Skin of body (tissue), 2 donors: ENCODE data around the gene IFNG. TPM values are rescaled to one million over a fixed set of nuclear protein-coding genes. Genes with fewer than 3 reads are reported as not detected.
"Not testable (repeated sequence)": the region's sequence is repeated elsewhere in the genome, so short reads cannot be mapped to it uniquely, and the experiment has no call there.

Experiments
- DNase-seq: peaks from one replicate; lab custom pipeline; 2025; lab: John Stamatoyannopoulos, UW
- total RNA-seq: library from RNA; depleted of rRNA; stranded (reverse); fragments of >200 nt; gene quantifications from one replicate; pipeline ENCODE4 v1.2.3, GENCODE V29; 2014

IFNG gene
- 0.20 TPM for total RNA-seq

DNA sequence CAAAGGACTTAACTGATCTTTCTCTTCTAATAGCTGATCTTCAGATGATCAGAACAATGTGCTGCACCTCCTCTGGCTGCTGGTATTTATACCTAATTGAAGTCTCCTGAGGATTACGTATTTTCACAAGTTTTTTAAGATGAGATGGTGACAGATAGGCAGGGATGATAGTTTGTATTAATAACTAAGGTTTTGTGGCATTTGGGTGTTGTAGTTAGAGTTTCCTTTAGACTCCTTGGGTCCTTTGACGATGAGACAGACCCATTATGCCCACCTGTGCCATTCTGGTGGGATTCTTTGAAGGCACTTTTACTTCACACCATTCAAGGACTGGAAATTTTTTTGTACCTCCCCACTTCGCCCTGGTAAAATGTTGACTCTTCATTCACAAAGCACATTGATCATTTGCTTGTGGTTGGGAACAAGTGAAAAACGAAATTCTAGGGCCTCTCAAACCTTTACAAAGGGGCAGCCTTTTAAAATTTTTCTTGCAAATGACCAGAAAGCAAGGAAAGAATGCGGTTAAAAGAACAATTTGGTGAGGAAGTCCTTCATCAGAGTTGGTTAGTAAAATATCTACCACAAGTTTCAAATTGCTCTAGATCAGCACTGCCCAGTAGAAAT is at the start of gene IFNG:
IFNG (minus strand) TSS at position 60 of the 624 bp plus-strand sequence. CDS start 125 bp downstream, outside the sequence.
- no peak for DNase-seq

DNA sequence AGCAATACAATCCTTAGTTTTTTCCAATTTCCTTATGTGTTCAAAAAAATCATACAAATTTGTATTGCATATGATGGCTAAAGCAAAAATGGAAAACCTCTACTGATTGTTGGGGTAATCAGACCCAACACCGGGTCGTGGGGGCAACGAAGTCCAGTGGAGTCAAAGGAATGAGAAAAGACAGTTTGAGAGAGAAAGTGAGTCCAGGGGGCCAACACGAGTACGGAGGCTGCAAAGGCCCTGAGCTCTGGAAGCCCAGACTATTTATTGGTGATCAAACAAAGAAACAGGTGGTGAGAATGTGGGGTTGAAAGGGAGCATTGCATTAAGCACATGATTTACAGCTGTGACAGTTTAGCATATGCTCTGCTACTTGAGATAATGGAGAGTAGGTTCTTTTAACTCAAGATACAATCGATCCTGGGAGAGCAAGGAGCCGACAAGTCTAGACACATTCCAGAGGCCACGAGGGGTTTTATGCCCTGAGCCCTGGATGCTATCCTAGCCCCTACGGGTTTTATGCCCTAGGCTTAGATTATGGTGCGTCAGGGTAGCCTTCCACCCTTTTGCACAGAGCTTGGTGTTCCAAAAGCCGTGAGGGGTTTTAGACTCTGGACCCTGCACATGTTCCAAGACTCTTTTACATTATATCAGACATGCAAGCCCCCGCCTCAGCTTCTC is 49.6 kb upstream of the IFNG start:
- DNase-seq: not testable (repeated sequence)

DNA sequence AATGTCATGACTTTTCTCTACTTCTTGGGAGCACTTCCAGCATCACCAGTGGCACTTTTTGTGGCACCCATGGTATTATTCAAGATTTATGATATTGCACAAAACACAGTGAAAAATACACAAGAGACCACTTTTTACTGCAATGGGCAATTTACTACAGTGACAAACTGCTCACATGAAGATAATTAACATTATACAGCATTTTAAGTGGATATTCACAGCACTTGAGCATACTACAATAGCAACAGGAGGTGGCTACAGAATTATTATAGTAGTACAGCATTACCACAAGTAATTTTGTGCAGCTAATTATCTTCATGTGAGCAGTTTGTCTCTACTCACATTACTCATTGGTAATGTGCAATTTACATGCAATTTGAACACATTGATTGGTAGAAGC is 47.7 kb upstream of the IFNG start:
- DNase-seq: no peak

DNA sequence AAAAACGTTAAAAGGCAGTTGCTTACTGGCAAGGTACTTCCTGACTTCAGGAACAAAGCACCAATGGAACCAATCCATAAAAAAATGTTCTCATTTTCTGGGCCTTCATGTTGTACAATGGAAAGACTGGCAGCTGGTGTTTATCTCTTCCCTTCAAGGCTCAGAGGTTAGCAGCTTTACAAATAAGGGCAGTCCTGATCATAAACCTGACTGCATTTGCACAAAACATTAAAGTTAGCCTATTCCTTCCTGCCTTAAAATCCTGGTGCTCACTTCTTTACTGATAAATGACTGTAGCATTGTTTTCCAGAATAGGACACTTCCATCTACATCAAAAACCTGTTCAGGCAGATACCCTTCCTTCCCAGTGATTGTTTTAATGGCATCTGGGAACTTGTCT is 46.9 kb upstream of the IFNG start:
- no peak for DNase-seq

DNA sequence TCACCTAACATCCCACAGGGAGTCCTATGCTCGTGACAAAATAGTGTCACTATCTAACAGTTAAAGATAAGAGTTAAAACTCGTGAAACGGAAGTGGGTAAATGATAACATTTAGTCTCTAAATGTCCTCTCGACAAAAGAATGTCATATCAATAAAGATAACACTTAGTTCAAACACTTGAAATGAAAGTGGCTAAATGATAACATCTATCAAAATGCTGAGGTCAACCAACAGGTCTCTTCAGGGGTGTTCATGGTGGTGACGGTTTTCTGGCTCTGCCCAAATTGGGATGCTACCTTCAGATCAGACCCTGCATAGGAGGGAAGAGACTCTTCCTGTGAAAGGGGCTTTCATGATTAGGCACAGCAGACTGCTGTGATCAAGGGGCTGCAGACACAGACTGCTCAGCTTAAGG is 43.9 kb upstream of the IFNG start:
- DNase-seq: no peak

DNA sequence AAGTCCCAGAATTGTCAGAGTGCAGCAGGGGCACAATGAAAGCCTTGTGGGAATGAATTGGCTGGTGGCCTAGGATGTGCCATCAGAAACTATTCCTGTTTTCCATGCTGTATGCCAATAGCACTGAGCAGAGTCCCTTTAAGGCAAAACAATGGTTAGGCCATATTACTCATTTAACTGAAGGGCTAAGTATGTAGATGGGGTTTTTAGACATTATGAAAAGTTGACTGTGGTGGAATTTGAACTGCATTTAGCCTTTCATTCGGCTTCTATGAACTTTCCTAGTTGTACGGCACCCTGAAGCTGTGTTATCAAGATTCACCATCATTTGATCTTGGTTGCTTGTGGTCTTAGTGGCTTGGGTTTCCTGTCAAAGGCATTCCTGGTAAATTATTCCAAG is 41.3 kb upstream of the IFNG start:
- no peak for DNase-seq

DNA sequence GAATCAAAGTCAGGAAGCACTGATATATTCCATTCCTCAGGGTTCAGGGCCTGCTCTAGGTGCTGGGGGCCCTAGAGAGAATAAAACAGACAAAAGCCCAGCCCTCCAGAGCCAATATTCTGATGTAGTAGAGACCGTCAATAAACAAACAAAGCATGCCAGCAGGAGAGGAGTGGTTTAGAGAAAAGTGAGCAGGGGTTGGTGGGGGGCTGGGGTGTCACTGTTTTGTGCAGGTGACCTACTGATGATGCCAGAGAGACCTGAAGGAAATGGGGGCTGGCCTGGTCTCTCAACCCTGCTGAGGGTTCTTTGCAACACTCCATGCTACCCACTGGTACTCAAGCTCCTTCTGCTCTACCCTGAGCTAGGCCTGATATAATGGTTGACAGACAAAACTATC is 39.6 kb upstream of the IFNG start:
- no peak for DNase-seq

DNA sequence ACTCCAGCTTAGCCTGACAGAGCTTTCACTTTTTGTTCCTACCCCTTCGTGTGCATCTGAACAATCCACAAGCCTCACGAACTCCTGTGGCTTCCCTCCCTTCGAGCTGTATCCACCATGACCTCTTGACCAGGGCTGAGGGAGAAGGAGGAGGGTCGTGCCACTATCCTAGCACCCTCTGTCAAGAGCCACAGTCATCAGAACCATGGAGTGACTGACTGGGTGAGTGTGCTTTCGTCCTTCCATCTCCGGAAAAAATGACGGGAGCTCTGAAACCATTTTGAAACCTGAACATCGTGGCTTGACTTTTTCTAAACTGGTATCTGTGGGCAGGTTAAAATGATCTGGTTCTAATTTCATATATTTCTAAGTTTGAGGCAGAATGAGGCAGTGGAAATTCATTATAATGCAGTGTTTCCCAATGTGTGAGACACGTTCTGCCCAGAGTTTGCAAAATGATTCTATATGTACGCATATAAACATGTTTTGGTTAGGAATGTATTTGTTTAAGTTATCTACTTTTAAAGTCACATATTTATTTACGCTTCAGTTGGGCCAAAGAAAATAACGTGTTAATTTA is 39.1 kb upstream of the IFNG start:
- DNase-seq: no peak

DNA sequence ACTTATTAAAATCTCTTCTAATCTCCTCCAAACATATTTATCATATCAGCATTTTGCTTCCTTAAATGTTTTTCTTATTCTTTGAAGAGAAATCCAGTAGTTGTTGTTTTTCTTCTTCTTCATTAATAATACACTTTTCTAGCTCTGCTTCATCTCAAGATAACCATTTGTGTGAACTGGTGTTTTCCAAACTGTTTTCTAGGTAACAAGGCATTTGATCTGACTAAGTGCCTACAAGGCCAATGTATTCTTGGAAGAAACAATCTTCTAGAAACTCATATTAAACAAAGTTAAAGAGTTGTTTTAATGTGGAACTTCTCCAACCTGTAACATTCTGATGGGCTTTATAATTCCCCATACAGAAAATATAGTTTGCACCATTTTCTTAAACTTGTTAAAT is 30.8 kb upstream of the IFNG start:
- DNase-seq: no peak

DNA sequence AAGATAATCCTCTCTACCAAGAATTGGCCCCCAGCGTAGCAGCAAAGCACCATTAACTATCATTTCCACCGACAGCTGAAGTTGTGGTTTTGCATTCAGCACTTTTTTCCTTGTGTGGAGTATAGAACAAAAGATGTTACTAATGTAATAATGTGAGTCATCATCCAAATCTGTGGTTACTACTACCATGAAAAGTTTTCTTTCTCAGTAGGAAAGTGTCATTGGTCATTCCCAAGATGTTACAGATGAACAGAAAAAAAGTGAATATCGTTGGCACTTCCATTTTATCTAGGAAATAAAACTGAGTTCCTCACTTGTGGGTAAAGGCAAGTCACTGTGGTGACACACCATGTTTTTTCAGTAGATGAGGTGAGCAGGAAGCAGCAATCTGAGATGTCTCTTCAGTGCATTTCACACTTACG is 30.3 kb upstream of the IFNG start:
- no peak for DNase-seq

DNA sequence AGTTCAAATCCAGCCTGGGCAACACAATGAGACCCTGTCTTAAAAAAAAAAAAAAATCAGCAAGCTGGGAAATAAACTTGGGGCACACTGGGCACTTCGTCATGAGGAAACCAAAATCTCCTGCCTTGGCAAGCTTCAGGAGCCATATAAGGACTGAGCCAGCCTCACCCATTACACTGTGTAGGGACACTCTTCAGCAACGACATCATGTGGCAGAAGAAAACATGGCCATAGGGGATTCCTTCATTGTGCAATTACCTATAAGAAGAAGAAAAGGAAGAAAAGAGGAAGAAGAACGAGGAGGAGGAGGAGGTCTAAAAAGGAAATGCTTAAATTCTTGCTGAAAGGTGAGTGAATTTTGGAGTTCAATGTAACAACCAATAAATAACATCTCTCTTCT is 26.1 kb upstream of the IFNG start:
- no peak for DNase-seq

DNA sequence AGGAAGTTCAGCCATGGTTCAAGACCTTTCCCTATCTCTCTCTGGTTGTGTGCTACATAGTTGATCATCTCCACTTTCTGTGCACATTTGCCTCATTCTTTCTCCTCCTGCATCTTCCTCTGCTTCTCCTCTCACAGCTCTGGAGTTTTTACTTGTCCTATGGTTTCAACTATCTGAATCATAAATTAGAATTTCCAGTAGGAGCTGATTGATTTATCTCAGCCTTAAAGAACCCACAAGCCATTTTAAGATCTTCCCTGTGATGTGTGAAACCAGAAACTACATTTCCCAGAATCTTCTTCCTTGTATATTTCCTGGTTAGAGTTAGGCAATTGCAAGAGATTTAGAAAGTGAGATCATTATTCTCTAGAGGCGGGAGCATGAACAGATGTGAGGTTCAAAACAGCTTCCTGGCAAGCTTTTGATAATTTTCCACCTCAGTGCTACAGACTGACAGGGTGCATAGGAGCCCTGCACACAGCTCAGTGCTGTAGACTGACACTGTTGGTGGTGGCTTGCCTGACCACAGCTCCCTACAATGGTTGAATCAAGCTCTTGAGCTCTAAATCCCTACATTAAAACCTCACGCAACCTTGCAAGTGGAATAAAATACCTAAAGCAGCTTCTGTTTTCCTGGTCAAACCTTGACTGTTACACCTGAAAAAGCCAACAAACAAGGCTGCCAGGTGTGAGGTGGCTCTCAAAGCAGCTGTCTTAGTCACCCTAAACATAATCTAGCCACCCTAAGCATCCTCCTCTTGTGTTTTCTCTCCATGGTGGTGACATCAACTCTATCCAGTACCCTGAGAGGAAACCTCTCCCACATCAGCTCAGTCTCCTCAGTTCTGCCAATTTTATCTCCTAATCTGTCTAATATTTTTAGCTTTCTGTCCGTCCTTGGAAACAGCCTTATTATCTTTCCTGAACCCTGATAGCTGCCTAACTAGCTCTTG is 21.5 kb upstream of the IFNG start:
- DNase-seq: peak; percentile 44

DNA sequence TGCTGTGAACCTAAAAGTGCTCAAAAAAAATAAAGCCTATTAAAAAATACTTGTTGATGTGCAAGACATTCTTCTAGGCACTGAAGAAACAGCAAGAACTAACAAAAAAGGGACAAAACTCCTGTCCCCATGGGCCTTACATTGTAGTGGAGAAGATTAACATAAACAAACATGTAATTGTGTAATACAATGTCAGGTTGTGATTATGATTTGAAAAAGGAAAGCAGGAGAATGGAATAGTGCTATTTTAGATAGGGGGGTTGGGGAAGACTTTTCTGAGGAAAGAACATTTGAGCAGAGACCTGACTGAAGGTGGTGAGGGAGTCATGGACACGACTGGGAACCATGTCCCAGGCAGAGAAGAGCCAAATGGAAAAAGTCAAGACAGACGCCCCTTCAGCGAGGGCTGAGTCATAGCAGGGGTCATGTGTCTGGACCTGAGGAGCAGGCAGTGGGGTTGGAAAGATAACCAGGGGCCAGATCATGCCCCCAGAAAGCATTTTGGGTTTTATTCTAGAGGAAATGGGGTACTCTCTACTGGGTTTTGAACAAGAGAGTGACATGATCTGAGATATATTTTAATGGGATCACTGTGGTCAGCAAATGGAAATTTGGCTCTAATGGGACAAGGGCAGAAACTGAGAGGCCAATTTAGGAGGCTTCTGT is 19.4 kb upstream of the IFNG start:
- DNase-seq: no peak

DNA sequence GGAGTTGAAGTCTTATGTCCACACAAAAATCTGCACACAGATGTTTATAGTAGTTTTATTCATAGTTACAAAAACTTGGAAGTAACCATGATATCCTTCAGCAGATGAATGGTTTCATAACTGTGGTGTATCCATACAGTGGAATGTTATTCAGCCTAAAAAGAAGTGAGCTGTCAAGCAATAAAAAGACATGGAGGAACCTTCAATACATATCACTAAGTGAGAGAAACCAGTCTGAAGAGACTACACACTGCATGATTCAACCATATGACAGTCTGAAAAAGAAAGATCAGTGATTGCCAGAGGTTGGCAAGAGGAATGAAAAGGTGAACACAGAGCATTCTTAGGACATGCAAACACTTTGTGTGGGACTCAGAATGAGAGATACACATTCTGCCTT is 18.6 kb upstream of the IFNG start:
- DNase-seq: no peak

DNA sequence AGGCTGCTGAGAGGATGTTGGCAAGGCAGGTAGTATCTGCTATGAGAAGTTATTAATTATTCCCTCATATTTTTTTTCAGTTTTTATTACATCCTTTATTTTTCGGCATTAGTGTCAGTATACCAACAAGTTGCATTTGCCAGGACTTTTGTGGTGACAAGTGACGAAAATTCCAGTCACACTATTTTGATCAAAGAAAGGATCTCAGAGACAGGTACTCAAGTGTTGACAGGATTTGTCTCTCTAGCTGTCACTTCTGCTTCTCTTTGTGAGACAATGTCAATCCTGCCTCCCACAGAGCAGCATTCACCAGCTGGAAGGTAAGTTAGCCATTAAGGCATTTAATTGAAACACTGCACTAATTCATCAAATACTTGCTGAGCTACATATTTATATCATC is 18.0 kb upstream of the IFNG start:
- no peak for DNase-seq

DNA sequence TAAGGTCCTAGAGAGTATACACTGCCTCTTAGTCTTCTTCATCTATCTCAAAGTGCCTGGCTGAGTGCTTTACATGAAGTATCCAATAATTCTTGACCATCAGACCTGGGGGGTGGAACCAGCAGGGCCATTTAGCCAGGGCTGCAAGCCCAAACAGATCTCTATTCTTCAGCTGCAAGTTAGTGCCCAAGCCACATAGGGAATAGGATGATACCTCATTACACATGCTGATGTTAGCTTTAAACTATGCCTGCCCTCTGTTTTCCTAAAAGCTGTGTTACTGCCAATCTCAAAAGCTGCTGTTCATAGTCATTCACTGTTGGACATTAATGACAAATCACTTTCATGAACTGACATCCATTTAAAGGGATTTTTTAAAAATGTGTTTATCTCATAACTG is 16.7 kb upstream of the IFNG start:
- DNase-seq: no peak

DNA sequence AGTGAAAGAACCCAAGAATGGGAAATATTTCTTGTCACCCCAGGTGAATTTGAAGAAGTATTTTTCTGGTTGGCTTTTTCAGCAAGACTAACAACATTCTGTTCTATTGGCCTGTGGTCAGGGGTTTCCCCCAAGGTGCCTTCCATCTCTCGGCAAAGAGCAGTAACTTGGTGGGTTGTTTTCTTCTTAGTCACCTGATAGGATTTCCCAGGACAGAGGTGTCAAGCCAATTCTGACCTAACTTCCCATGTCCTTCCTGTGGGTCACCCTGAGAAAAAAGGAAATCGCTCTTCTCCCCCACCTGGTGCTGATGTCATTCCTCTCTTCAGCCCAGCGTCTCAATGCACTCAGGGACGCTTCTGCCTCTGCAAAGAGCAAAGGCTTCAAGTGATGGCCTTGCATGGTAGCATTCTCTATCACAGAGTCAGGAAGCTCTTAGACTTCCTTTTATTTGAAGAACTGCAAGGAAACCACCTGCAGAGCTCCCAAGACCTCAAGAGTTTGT is 16.1 kb upstream of the IFNG start:
- no peak for DNase-seq

DNA sequence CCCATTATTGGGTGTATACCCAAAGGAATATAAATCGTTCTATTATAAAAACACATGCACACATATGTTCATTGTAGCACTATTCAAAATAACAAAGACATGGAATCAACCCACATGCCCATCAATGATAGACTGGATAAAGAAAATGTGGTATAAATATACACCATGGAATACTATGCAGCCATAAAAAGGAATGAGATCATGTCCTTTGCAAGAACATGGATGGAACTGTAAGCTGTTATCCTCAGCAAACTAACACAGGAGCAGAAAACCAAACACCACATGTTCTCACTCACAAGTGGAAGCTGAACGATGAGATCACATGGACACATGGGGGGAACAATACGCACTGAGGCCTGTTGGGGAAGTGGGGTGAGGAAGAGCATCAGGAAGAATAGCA is 15.2 kb upstream of the IFNG start:
- not testable (repeated sequence) for DNase-seq

DNA sequence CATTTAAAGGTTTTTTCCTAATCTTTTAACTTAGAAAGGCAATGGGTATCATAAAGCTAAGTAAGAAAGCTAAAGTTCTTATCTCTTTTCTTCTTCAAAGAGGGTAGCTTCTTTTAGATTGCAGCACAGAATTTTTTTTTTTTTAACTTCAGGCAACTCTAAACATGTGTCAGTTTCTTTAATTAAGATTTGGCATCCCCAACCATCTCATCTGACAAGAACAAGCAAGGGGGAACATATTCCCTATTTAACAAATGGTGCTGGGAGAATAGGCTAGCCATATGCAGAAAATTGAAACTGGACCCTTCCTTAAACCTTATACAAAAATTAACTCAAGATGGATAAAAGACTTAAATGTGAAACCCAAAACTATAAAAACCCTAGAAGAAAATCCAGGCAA is 14.3 kb upstream of the IFNG start:
- DNase-seq: no peak

DNA sequence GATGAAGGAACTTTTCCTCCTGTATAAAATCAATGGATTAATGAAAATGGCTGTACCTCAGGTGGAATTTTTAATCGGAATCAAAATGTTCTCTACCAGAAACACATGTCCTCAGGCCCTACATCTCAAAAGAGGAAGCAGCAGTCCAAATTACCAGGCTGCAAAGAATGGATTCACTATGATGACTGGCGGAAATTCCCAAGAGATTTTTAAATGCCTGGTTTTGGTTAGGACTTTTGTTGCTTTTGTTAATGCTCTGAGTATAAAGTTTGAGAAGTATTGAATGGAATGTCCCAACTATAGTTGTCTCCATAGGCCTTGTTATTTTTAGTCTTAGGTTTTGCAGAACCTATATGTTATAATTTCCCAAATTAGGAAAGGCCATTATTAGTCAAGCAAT is 11.2 kb upstream of the IFNG start:
- no peak for DNase-seq

DNA sequence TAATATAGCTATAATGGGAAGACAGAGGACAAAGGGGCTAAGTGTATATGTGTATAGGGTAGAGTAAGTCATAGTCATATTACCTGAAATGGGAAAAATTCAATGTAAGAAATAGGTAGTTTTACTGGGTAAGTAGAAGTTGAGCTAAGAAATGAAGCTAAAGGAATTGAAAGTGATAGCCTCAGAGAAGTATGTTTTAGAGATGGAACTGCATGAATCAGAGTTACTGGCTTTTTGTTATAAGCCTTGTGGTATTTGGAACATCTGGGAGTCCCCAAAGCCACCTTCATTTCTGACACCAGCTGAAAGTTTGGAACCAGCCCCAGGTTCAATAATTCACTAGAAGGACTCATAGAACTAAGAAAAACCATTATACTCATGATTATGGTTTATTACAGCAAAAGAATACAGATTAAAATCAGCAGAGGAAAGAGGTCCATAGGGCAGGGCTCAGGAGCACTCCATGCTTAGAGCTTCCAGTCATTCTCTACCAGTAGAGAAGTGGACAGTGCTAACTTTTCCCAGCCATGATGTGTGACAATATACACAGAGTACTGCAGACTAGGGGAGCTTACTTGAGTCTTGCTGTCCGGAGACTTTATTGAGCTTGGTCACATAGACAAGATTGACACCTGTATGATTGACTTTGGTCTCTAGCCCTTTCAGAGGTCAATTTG is 9.8 kb upstream of the IFNG start:
- DNase-seq: no peak
